HepG2 (cell line): Measurements from ENCODE around the gene AMOT. TPM values are rescaled to one million over a fixed set of nuclear protein-coding genes. Genes with fewer than 3 reads are reported as not detected.

ENCODE experiments used
- ATAC-seq: fragments of 200-7000 bp; cut with Tn5 transposase; 3 replicates; pipeline ENCODE4 v1.9.1; 2020; ENCODE audit warnings: mild to moderate bottlenecking, moderate library complexity
- BruUV-seq: library from RNA; stranded (reverse); fragments of 400-500 nt; replicated peaks from 2 replicates; lab custom pipeline; 2021; lab: Mats Ljungman, UMichigan
- CTCF ChIA-PET: fragments of 300-600 bp; formaldehyde crosslinking; extraction: SDS; loops from one replicate; lab custom pipeline; 2021; ENCODE audit warnings: low total read pairs, inconsistent platforms, low intra/inter-chr PET ratio; lab: Yijun Ruan, JAX
- POLR2A ChIA-PET: fragments of 350-600 bp; sonication (Branson Sonifier 250); formaldehyde crosslinking; loops from one replicate; lab custom pipeline; 2020; ENCODE audit warnings: antibody characterized with exemption, inconsistent platforms; lab: Yijun Ruan, JAX
- DNase-seq: peaks from one replicate; pipeline ENCODE4 v3.0.0-alpha.2; 2015; ENCODE audit warnings: low spot score
- FAIRE-seq: peaks from 3 replicates; lab custom pipeline; 2011; peaks lifted over from hg19 to GRCh38; lab: Jason Lieb, UNC
- H2AFZ ChIP-seq: one replicate; pipeline ENCODE4 v1.6.1; 2011; ENCODE audit warnings: low read length, inconsistent platforms
- H3K27ac ChIP-seq: fragments of 300-600 bp; 3 replicates; pipeline ENCODE4 v1.8.0; 2011; ENCODE audit warnings: mixed run types, mild to moderate bottlenecking, mixed read lengths, low read length, inconsistent platforms; ENCODE audit not compliant: insufficient read depth; ENCODE audit errors: extremely low read length
- H3K27me3 ChIP-seq, 2 experiments: fragments of 200-600 bp in 1 of 2; 2 replicates in 1 of 2; 3 replicates in 1 of 2; pipeline versions ENCODE4 v1.6.0 to v1.8.0; 2011; ENCODE audit warnings: low read length in 2 of 2, mild to moderate bottlenecking in 2 of 2, moderate library complexity in 2 of 2, inconsistent platforms in 1 of 2; ENCODE audit not compliant: insufficient read depth in 2 of 2, control insufficient read depth in 1 of 2
- H3K36me3 ChIP-seq, 2 experiments: fragments of 200-600 bp in 1 of 2; replicated peaks in 1 of 2; 2 replicates in 1 of 2; 3 replicates in 1 of 2; pipeline versions ENCODE4 v1.5.1 to v1.8.0; 2011; ENCODE audit warnings: low read length in 2 of 2, inconsistent platforms in 1 of 2; ENCODE audit not compliant: insufficient read depth in 2 of 2, control insufficient read depth in 1 of 2
- H3K4me1 ChIP-seq: 2 replicates; pipeline ENCODE4 v1.5.1; 2012; ENCODE audit warnings: low read length, inconsistent platforms; ENCODE audit not compliant: insufficient read depth
- H3K4me2 ChIP-seq: 2 replicates; pipeline ENCODE4 v1.6.0; 2011; ENCODE audit warnings: low read depth, low read length, inconsistent platforms
- H3K4me3 ChIP-seq, 3 experiments: fragments of 200-600 bp in 1 of 3; sonication (generic), shearing (Covaris generic) in 1 of 3; replicated peaks in 1 of 3; 2 replicates each; pipeline ENCODE4 v1.5.1; 2011 to 2016; ENCODE audit warnings: low read length in 3 of 3, inconsistent platforms in 2 of 3, low read depth in 2 of 3, mild to moderate bottlenecking in 2 of 3, control low read depth in 1 of 3, mixed read lengths in 1 of 3; ENCODE audit not compliant: insufficient read depth in 1 of 3
- H3K79me2 ChIP-seq: one replicate; pipeline ENCODE4 v1.6.1; 2011; ENCODE audit warnings: low read length, inconsistent platforms; ENCODE audit not compliant: insufficient read depth
- H3K9ac ChIP-seq: 2 replicates; pipeline ENCODE4 v1.6.0; 2011; ENCODE audit warnings: mild to moderate bottlenecking, low read depth, low read length, inconsistent platforms; ENCODE audit not compliant: insufficient read depth
- H3K9me3 ChIP-seq: 2 replicates; pipeline ENCODE4 v1.5.1; 2012; ENCODE audit warnings: mild to moderate bottlenecking, low read length
- H4K20me1 ChIP-seq: 2 replicates; pipeline ENCODE4 v1.6.0; 2011; ENCODE audit warnings: inconsistent platforms, mild to moderate bottlenecking, low read length, moderate library complexity; ENCODE audit not compliant: insufficient read depth
- CHCHD3 ChIP-seq: sonication (generic); formaldehyde crosslinking; IDR thresholded peaks from 2 replicates; pipeline ENCODE4 v1.8.0; 2022; ENCODE audit warnings: mild to moderate bottlenecking, missing genetic modification reagents, moderate library complexity
- MAFF ChIP-seq: IDR thresholded peaks from 2 replicates; pipeline ENCODE4 v1.6.1; 2011; ENCODE audit warnings: low read depth, low read length, improper control_type of control experiment
- MAFK ChIP-seq, 2 experiments: IDR thresholded peaks in 1 of 2; conservative IDR thresholded peaks in 1 of 2; 2 replicates each; pipeline ENCODE4 v1.6.1; 2011; ENCODE audit warnings: improper control_type of control experiment in 2 of 2, low read length in 2 of 2
- NR2C2 ChIP-seq: sonication (generic); formaldehyde crosslinking; IDR thresholded peaks from 2 replicates; pipeline ENCODE4 v1.4.0; 2020; ENCODE audit warnings: missing genetic modification reagents, mild to moderate bottlenecking, moderate library complexity, borderline replicate concordance
- SCMH1 ChIP-seq: sonication (generic); formaldehyde crosslinking; IDR thresholded peaks from 2 replicates; pipeline ENCODE4 v1.9.0; 2021; ENCODE audit warnings: missing genetic modification reagents, mild to moderate bottlenecking, borderline replicate concordance
- SIX4 ChIP-seq: sonication (generic); formaldehyde crosslinking; IDR thresholded peaks from 2 replicates; pipeline ENCODE4 v1.4.0; 2020; ENCODE audit warnings: missing genetic modification reagents
- SRSF1 ChIP-seq: fragments of 200-400 bp; formaldehyde crosslinking; optimal IDR thresholded peaks from 2 replicates; pipeline ENCODE3; 2017; ENCODE audit warnings: mild to moderate bottlenecking, low read depth, low read length, moderate library complexity
- TFAP4 ChIP-seq: sonication (generic); IDR thresholded peaks from 2 replicates; pipeline ENCODE4 v1.6.1; 2016; ENCODE audit warnings: low read depth, borderline replicate concordance
- ZBTB10 ChIP-seq: sonication (generic); formaldehyde crosslinking; IDR thresholded peaks from 2 replicates; pipeline ENCODE4 v1.4.0; 2020; ENCODE audit warnings: missing genetic modification reagents, borderline replicate concordance
- ZNF549 ChIP-seq: sonication (generic); formaldehyde crosslinking; IDR thresholded peaks from 2 replicates; pipeline ENCODE4 v1.5.0; 2020; ENCODE audit warnings: missing genetic modification reagents
- ZNF850 ChIP-seq: sonication (generic); formaldehyde crosslinking; conservative IDR thresholded peaks from 2 replicates; pipeline ENCODE4 v1.9.0; 2021; ENCODE audit warnings: mild to moderate bottlenecking, missing genetic modification reagents
- ZSCAN9 ChIP-seq: IDR thresholded peaks from 2 replicates; pipeline ENCODE4 v1.6.1; 2016; ENCODE audit warnings: borderline replicate concordance
- WGBS: methylation state at CpG from one replicate; pipeline ENCODE4 v1.1.6; 2017; ENCODE audit warnings: low lambda C conversion rate; 5-methylcytosine and 5-hydroxymethylcytosine counted together
- in situ Hi-C: cut with HindIII; loops from 2 replicates; pipeline ENCODE4 v1.10.0; 2017; ENCODE audit warnings: low pct_unique_long_range_greater_than_20kb; ENCODE audit not compliant: extremely low pct_ligation_motif_present
- intact Hi-C: fragments of 100-400 bp; cut with micrococcal nuclease; formaldehyde crosslinking; loops from one replicate; pipeline ENCODE4 v1.10.0; 2022; ENCODE audit not compliant: unreplicated experiment
- polyA plus RNA-seq, 8 experiments: library from polyadenylated mRNA; depleted of rRNA in 3 of 8; stranded (reverse) in 7 of 8; unstranded in 1 of 8; fragments of >200 nt; fragmentation: Illumina TruSeq in 4 of 8; extraction: Trizol in 4 of 8; gene quantifications; 2 replicates each; pipeline versions ENCODE4 v1.2.1 to v1.2.3, GENCODE V29; 2011 to 2016; ENCODE audit warnings: low read depth in 4 of 8, missing spikeins in 1 of 8, mixed read lengths in 1 of 8; ENCODE audit not compliant: insufficient read depth in 1 of 8
- total RNA-seq, 5 experiments: library from RNA; depleted of rRNA; stranded (reverse); fragments of >200 nt; fragmentation: Illumina TruSeq; extraction: Trizol; gene quantifications; 2 replicates each; pipeline ENCODE4 v1.2.3, GENCODE V29; 2016; ENCODE audit warnings: low read depth in 1 of 5

AMOT gene
- total and polyA plus RNA-seq, 2 of the 13 experiments (the other 11 are each of a cell fraction or from before 2014, with no cell fraction given): 0.13 to 0.91 TPM

- Histone ChIP-seq H3K36me3 (no peaks in the 10 kb centered on the region), H3K4me2 (no peak overlapping the region), H2AFZ (no peak overlapping the region), H3K4me1 (no peaks in the 10 kb centered on the region), H3K9me3 (no peaks in the 10 kb centered on the region), H3K9ac (no peak overlapping the region), H3K79me2 (no peaks in the 10 kb centered on the region), H3K27me3 (no peaks in the 10 kb centered on the region), H3K27ac (no peak overlapping the region), H4K20me1 (no peaks in the 10 kb centered on the region), H3K4me3 (no peak overlapping the region)
- TF ChIP-seq ZNF850 (CRISPR knock-in tag) (no peak), ZNF549 (CRISPR knock-in tag) (no peak), ZSCAN9 (no peak)
- ChIA-PET CTCF (no interaction called here), POLR2A (no interaction called here)
- in situ Hi-C loops: no loop called here
- DNase-seq: no peak
- intact Hi-C loops: no loop called here
- FAIRE-seq: no peak
- 22% methylated on average over 6 of the region's 6 CpGs for WGBS
- BruUV-seq: no TSS peak
- no peak for ATAC-seq
Observed at GRCh38 chrX:112844250-112844649, 3.6 kb upstream of the AMOT start.

- no peaks in the 10 kb centered on the region for H3K79me2 ChIP-seq
- DNase-seq (no peak), ATAC-seq (no peak), FAIRE-seq (no peak)
- intact Hi-C loops (no loop called here), in situ Hi-C loops (no loop called here)
- peak overlapping the region; percentile 68 for H3K4me2 ChIP-seq
- no peaks in the 10 kb centered on the region for H4K20me1 ChIP-seq
- H3K4me3 ChIP-seq: peak overlapping the region in 2 of 3 experiments; percentile 20 to 65; a peak in 1 of 6 replicates
- TF ChIP-seq TFAP4 (no peak), ZBTB10 (CRISPR knock-in tag) (no peak), SCMH1 (CRISPR knock-in tag) (no peak), MAFK (conservative IDR thresholded peaks at IDR 0.05 in 1 of 2, IDR thresholded peaks at IDR 0.05 in 1 of 2; ENCODE audit: low read length in 2 of 2) (peak; percentile 42 to 76; a peak in 3 of 4 replicates), MAFF (peak; percentile 45), SRSF1 (no peak), NR2C2 (CRISPR knock-in tag) (no peak), CHCHD3 (CRISPR knock-in tag) (no peak), SIX4 (no peak)
- no peak overlapping the region for H3K9ac ChIP-seq
- POLR2A ChIA-PET: no interaction called here
- CTCF ChIA-PET: no interaction called here
- H3K9me3 ChIP-seq: no peaks in the 10 kb centered on the region
- WGBS: 23% methylated on average over 5 of the region's 5 CpGs
- H3K36me3 ChIP-seq: no peaks in the 10 kb centered on the region
- no TSS peak for BruUV-seq
- no peaks in the 10 kb centered on the region for H3K4me1 ChIP-seq
- no peak overlapping the region for H3K27ac ChIP-seq
- no peaks in the 10 kb centered on the region for H3K27me3 ChIP-seq
- peak overlapping the region; percentile 42 for H2AFZ ChIP-seq
Observed at GRCh38 chrX:112841820-112842157, 1.2 kb upstream of the AMOT start.
